SJSA1 (cell line): ENCODE results near the gene NYAP2. TPM values are rescaled to one million over a fixed set of nuclear protein-coding genes. Genes with fewer than 3 reads are reported as not detected.

Experiments
- DNase-seq, 2 experiments: peaks; one replicate each; pipeline ENCODE4 v3.0.0-alpha.2; 2015 to 2020; ENCODE audit warnings: low spot score in 2 of 2, low read depth in 1 of 2
- H3K27ac ChIP-seq: fragments of 250-450 bp; sonication (Bioruptor Pico); 2 replicates; pipeline ENCODE4 v1.5.1; 2020; ENCODE audit warnings: mild to moderate bottlenecking, moderate library complexity
- H3K27me3 ChIP-seq: fragments of 250-450 bp; sonication (Bioruptor Pico); replicated peaks from 2 replicates; pipeline ENCODE4 v1.5.1; 2020; ENCODE audit warnings: mild to moderate bottlenecking, moderate library complexity
- H3K36me3 ChIP-seq: fragments of 250-450 bp; sonication (Bioruptor Pico); 2 replicates; pipeline ENCODE4 v1.5.1; 2020; ENCODE audit warnings: mild to moderate bottlenecking
- H3K4me1 ChIP-seq: fragments of 250-450 bp; sonication (Bioruptor Pico); replicated peaks from 2 replicates; pipeline ENCODE4 v1.6.1; 2021; ENCODE audit warnings: mild to moderate bottlenecking
- H3K4me3 ChIP-seq: fragments of 250-450 bp; sonication (Bioruptor Pico); 2 replicates; pipeline ENCODE4 v1.5.1; 2020; ENCODE audit warnings: mild to moderate bottlenecking
- H3K9me3 ChIP-seq: fragments of 250-450 bp; sonication (Bioruptor Pico); replicated peaks from 2 replicates; pipeline ENCODE4 v1.5.1; 2020; ENCODE audit warnings: mild to moderate bottlenecking
- total RNA-seq: library from RNA; depleted of rRNA; stranded (reverse); fragments of >200 nt; shearing (Covaris generic); gene quantifications from 2 replicates; pipeline ENCODE4 v1.2.3, GENCODE V29; 2014

NYAP2 gene
- total RNA-seq, 1 experiment from 2014 or later: not detected

- no peak overlapping the region for H3K27ac ChIP-seq
Measured at GRCh38 chr2:225452677-225453076, 53.2 kb downstream of the NYAP2 start.

GRCh38 chr2:225454412-225454811 lies 54.9 kb downstream of the NYAP2 start:
- no peaks in the 10 kb centered on the region for H3K4me1 ChIP-seq

More at GRCh38 chr2:225452677-225453076, 53.2 kb downstream of the NYAP2 start:
- DNase-seq: no peak
- Histone ChIP-seq H3K36me3 (no peaks in the 10 kb centered on the region), H3K9me3 (no peaks in the 10 kb centered on the region), H3K27me3 (no peaks in the 10 kb centered on the region; the same call in 1 of the 2 replicates), H3K4me3 (no peak overlapping the region), H3K4me1 (no peaks in the 10 kb centered on the region)

GRCh38 chr2:225456619-225457260 lies 57.2 kb downstream of the NYAP2 start:
- no peaks in the 10 kb centered on the region for H3K4me1 ChIP-seq
- H3K27ac ChIP-seq: no peak overlapping the region
- H3K4me3 ChIP-seq: no peak overlapping the region
- H3K9me3 ChIP-seq: no peaks in the 10 kb centered on the region
- H3K36me3 ChIP-seq: no peaks in the 10 kb centered on the region
- no peaks in the 10 kb centered on the region for H3K27me3 ChIP-seq
- DNase-seq: no peak

More at GRCh38 chr2:225454412-225454811, 54.9 kb downstream of the NYAP2 start:
- Histone ChIP-seq H3K27me3 (no peaks in the 10 kb centered on the region), H3K4me3 (no peak overlapping the region), H3K9me3 (no peaks in the 10 kb centered on the region), H3K36me3 (no peaks in the 10 kb centered on the region), H3K27ac (no peak overlapping the region)
- no peak for DNase-seq

GRCh38 chr2:225457482-225457881 lies 58.0 kb downstream of the NYAP2 start:
- Histone ChIP-seq H3K36me3 (no peaks in the 10 kb centered on the region), H3K4me3 (no peak overlapping the region), H3K27me3 (no peaks in the 10 kb centered on the region), H3K27ac (no peak overlapping the region), H3K9me3 (no peaks in the 10 kb centered on the region), H3K4me1 (no peaks in the 10 kb centered on the region)
- DNase-seq: no peak

- no peak for DNase-seq
- H3K9me3 ChIP-seq: no peaks in the 10 kb centered on the region
Measured at GRCh38 chr2:225458431-225459117, 59.1 kb downstream of the NYAP2 start.

GRCh38 chr2:225462417-225462816 lies 62.9 kb downstream of the NYAP2 start:
- Histone ChIP-seq H3K27me3 (no peaks in the 10 kb centered on the region), H3K4me3 (no peak overlapping the region), H3K4me1 (no peaks in the 10 kb centered on the region; the same call in 1 of the 2 replicates), H3K9me3 (no peaks in the 10 kb centered on the region), H3K36me3 (no peaks in the 10 kb centered on the region), H3K27ac (no peak overlapping the region)
- DNase-seq: no peak

More at GRCh38 chr2:225458431-225459117, 59.1 kb downstream of the NYAP2 start:
- no peaks in the 10 kb centered on the region for H3K36me3 ChIP-seq
- H3K27me3 ChIP-seq: no peaks in the 10 kb centered on the region
- no peak overlapping the region for H3K4me3 ChIP-seq
- no peak overlapping the region for H3K27ac ChIP-seq
- H3K4me1 ChIP-seq: no peaks in the 10 kb centered on the region

- Histone ChIP-seq H3K36me3 (no peaks in the 10 kb centered on the region), H3K4me3 (no peak overlapping the region), H3K9me3 (no peaks in the 10 kb centered on the region), H3K27me3 (no peaks in the 10 kb centered on the region), H3K4me1 (peaks cover 4% of the 10 kb centered on the region), H3K27ac (no peak overlapping the region)
- DNase-seq: no peak
Measured at GRCh38 chr2:225462945-225463344, 63.4 kb downstream of the NYAP2 start.

GRCh38 chr2:225463449-225463848 lies 63.9 kb downstream of the NYAP2 start:
- Histone ChIP-seq H3K9me3 (no peaks in the 10 kb centered on the region), H3K27ac (no peak overlapping the region), H3K27me3 (no peaks in the 10 kb centered on the region), H3K36me3 (no peaks in the 10 kb centered on the region), H3K4me3 (no peak overlapping the region), H3K4me1 (peaks cover 9% of the 10 kb centered on the region)
- DNase-seq: no peak

- peaks cover 9% of the 10 kb centered on the region for H3K4me1 ChIP-seq
- no peaks in the 10 kb centered on the region for H3K36me3 ChIP-seq
- no peak for DNase-seq
- H3K27ac ChIP-seq: no peak overlapping the region
- H3K4me3 ChIP-seq: peak overlapping the region; percentile 4; the same call in 1 of the 2 replicates
- H3K9me3 ChIP-seq: no peaks in the 10 kb centered on the region
- H3K27me3 ChIP-seq: no peaks in the 10 kb centered on the region
Measured at GRCh38 chr2:225464346-225465025, 65.0 kb downstream of the NYAP2 start.

- H3K9me3 ChIP-seq: no peaks in the 10 kb centered on the region
- no peak overlapping the region for H3K27ac ChIP-seq
- H3K4me1 ChIP-seq: peaks cover 9% of the 10 kb centered on the region
- no peak for DNase-seq
- H3K4me3 ChIP-seq: no peak overlapping the region
- H3K27me3 ChIP-seq: no peaks in the 10 kb centered on the region
- H3K36me3 ChIP-seq: no peaks in the 10 kb centered on the region
Measured at GRCh38 chr2:225465827-225466226, 66.3 kb downstream of the NYAP2 start.

- Histone ChIP-seq H3K9me3 (no peaks in the 10 kb centered on the region), H3K27me3 (no peaks in the 10 kb centered on the region), H3K27ac (no peak overlapping the region), H3K4me3 (no peak overlapping the region), H3K36me3 (no peaks in the 10 kb centered on the region), H3K4me1 (peaks cover 9% of the 10 kb centered on the region)
- DNase-seq: no peak
Measured at GRCh38 chr2:225466891-225467604, 67.5 kb downstream of the NYAP2 start.

- Histone ChIP-seq H3K27me3 (no peaks in the 10 kb centered on the region), H3K27ac (peak overlapping the region; percentile 40; the same call in 1 of the 2 replicates)
Measured at GRCh38 chr2:225468131-225468530, 68.6 kb downstream of the NYAP2 start.

GRCh38 chr2:225471039-225471438 lies 71.5 kb downstream of the NYAP2 start:
- Histone ChIP-seq H3K36me3 (no peaks in the 10 kb centered on the region), H3K4me1 (peaks cover 9% of the 10 kb centered on the region), H3K4me3 (no peak overlapping the region), H3K27ac (no peak overlapping the region), H3K9me3 (no peaks in the 10 kb centered on the region), H3K27me3 (no peaks in the 10 kb centered on the region)
- DNase-seq: no peak

More at GRCh38 chr2:225468131-225468530, 68.6 kb downstream of the NYAP2 start:
- Histone ChIP-seq H3K4me3 (no peak overlapping the region), H3K4me1 (peaks cover 9% of the 10 kb centered on the region), H3K9me3 (no peaks in the 10 kb centered on the region), H3K36me3 (no peaks in the 10 kb centered on the region)
- DNase-seq: peak in 1 of 2 experiments; percentile 40
